Vagina (tissue), 2 donors: ENCODE results near the gene GNPAT.

Experiments
- POLR2A ChIP-seq, 2 donors: fragments of 450-650 bp; IDR thresholded peaks; one replicate each; pipeline ENCODE4 v1.6.1; 2017; ENCODE audit warnings: antibody characterized with exemption in 2 of 2, mild to moderate bottlenecking in 2 of 2, moderate library complexity in 2 of 2
- TF ChIP-seq, protein P1 (sequence below), 3 experiments: fragments of 450-650 bp in 2 of 3; fragments of 200-600 bp in 1 of 3; sonication (generic) in 1 of 3; IDR thresholded peaks; one replicate each; pipeline ENCODE4 v1.5.1; 2017 to 2019; ENCODE audit warnings: antibody characterized with exemption in 3 of 3, mild to moderate bottlenecking in 2 of 3, moderate library complexity in 2 of 3

DNA sequence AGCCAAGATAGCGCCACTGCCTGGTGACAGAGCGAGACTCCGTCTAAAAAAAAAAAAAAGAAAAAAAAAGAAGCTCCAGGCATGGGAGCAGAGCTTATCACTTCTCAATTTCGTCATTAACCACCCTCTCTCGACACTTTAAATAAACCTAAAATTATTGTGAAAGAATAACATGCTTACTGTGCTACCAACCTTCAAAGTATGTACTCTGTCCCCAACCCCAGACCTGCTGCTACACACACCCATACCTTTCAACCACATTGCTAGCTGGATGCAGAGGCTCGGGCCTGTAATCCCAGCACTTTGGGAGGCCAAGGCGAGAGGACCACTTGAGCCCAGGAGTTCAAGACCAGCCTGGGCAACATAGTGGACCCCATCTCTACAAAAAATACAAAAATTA, 38.7 kb downstream of the GNPAT start:
- TF ChIP-seq POLR2A (IDR thresholded peaks at IDR 0.05), result no peak
- TF ChIP-seq, protein P1, sequence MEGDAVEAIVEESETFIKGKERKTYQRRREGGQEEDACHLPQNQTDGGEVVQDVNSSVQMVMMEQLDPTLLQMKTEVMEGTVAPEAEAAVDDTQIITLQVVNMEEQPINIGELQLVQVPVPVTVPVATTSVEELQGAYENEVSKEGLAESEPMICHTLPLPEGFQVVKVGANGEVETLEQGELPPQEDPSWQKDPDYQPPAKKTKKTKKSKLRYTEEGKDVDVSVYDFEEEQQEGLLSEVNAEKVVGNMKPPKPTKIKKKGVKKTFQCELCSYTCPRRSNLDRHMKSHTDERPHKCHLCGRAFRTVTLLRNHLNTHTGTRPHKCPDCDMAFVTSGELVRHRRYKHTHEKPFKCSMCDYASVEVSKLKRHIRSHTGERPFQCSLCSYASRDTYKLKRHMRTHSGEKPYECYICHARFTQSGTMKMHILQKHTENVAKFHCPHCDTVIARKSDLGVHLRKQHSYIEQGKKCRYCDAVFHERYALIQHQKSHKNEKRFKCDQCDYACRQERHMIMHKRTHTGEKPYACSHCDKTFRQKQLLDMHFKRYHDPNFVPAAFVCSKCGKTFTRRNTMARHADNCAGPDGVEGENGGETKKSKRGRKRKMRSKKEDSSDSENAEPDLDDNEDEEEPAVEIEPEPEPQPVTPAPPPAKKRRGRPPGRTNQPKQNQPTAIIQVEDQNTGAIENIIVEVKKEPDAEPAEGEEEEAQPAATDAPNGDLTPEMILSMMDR (IDR thresholded peaks at IDR 0.05), result no peak
